K562 (cell line): ENCODE measurements around the gene CASKIN2. TPM values are rescaled to one million over a fixed set of nuclear protein-coding genes. Genes with fewer than 3 reads are reported as not detected.

Source experiments
- BHLHE40 ChIP-seq: IDR thresholded peaks from 2 replicates; pipeline ENCODE4 v1.6.1; 2011; ENCODE audit warnings: low read length, improper control_type of control experiment
- CBFA2T2 ChIP-seq: fragments of 450-650 bp; conservative IDR thresholded peaks from 2 replicates; pipeline ENCODE4 v1.6.1; 2017; ENCODE audit warnings: mild to moderate bottlenecking
- CSDE1 ChIP-seq, 2 experiments: fragments of 450-650 bp; IDR thresholded peaks; 2 replicates each; pipeline ENCODE4 v1.6.1; 2016; ENCODE audit warnings: mild to moderate bottlenecking in 1 of 2
- ESRRA ChIP-seq: fragments of 450-650 bp; IDR thresholded peaks from 2 replicates; pipeline ENCODE4 v1.6.1; 2014; ENCODE audit warnings: low read depth, mild to moderate bottlenecking, moderate library complexity, borderline replicate concordance
- EZH2 ChIP-seq: IDR thresholded peaks from 2 replicates; pipeline ENCODE4 v1.6.1; 2012; ENCODE audit warnings: low read depth, mild to moderate bottlenecking, inconsistent platforms, low read length, borderline replicate concordance
- GATAD2B ChIP-seq: fragments of 450-650 bp; IDR thresholded peaks from 2 replicates; pipeline ENCODE4 v1.6.1; 2017; ENCODE audit warnings: mild to moderate bottlenecking, borderline replicate concordance
- HSF4 ChIP-seq: fragments of 250-450 bp; sonication (Bioruptor Pico); IDR thresholded peaks from 2 replicates; pipeline ENCODE4 v2.1.2; 2022; ENCODE audit warnings: mild to moderate bottlenecking, moderate library complexity, borderline replicate concordance
- KLF1 ChIP-seq: fragments of 450-650 bp; IDR thresholded peaks from 2 replicates; pipeline ENCODE4 v1.6.1; 2016; ENCODE audit warnings: missing genetic modification characterization, missing compliant biosample characterization
- NR2C1 ChIP-seq, 2 experiments: fragments of 450-650 bp; IDR thresholded peaks; 2 replicates each; pipeline ENCODE4 v1.6.1; 2017; ENCODE audit warnings: mild to moderate bottlenecking in 2 of 2, antibody characterized with exemption in 1 of 2, inconsistent platforms in 1 of 2, missing compliant biosample characterization in 1 of 2, missing genetic modification characterization in 1 of 2
- RUNX1 ChIP-seq: sonication (generic); IDR thresholded peaks from 2 replicates; pipeline ENCODE4 v1.6.1; 2016; ENCODE audit warnings: antibody characterized with exemption, low read depth
- SRF ChIP-seq, 2 experiments: fragments of 250-450, 450-650 bp in 1 of 2; sonication (Bioruptor Pico) in 1 of 2; sonication (generic) in 1 of 2; formaldehyde crosslinking; IDR thresholded peaks; 2 replicates each; pipeline versions ENCODE4 v1.5.0 to v1.5.1; 2020 to 2022; ENCODE audit warnings: mild to moderate bottlenecking in 1 of 2, missing genetic modification reagents in 1 of 2
- TBP ChIP-seq: optimal IDR thresholded peaks from 2 replicates; pipeline ENCODE3; 2011; ENCODE audit warnings: low read depth, low read length, improper control_type of control experiment
- TGIF2 ChIP-seq: sonication (generic); formaldehyde crosslinking; IDR thresholded peaks from 2 replicates; pipeline ENCODE4 v1.8.1; 2022; ENCODE audit warnings: mild to moderate bottlenecking, missing genetic modification reagents, moderate library complexity
- ZFX ChIP-seq: sonication (generic); formaldehyde crosslinking; IDR thresholded peaks from 2 replicates; pipeline ENCODE4 v1.8.0; 2022; ENCODE audit warnings: mild to moderate bottlenecking, missing genetic modification reagents, moderate library complexity
- ZNF124 ChIP-seq: sonication (generic); formaldehyde crosslinking; IDR thresholded peaks from 2 replicates; pipeline ENCODE4 v1.8.1; 2022; ENCODE audit warnings: missing genetic modification reagents
- ZNF696 ChIP-seq: fragments of 250-450 bp; sonication (Bioruptor Pico); conservative IDR thresholded peaks from 2 replicates; pipeline ENCODE4 v1.4.0; 2020; ENCODE audit warnings: mild to moderate bottlenecking, moderate library complexity
- ZNF699 ChIP-seq: fragments of 250-450 bp; sonication (Bioruptor Pico); IDR thresholded peaks from 2 replicates; pipeline ENCODE4 v1.8.0; 2021; ENCODE audit warnings: mild to moderate bottlenecking, moderate library complexity; ENCODE audit not compliant: insufficient replicate concordance
- ZNF766 ChIP-seq: fragments of 200-800 bp; sonication (Bioruptor generic); conservative IDR thresholded peaks from 2 replicates; pipeline ENCODE4 v1.6.1; 2016; ENCODE audit warnings: missing genetic modification characterization, missing compliant biosample characterization
- ZNF785 ChIP-seq: fragments of 250-450 bp; sonication (Bioruptor Pico); IDR thresholded peaks from 2 replicates; pipeline ENCODE4 v1.4.0; 2020; ENCODE audit warnings: mild to moderate bottlenecking
- polyA plus RNA-seq, 8 experiments: library from polyadenylated mRNA; depleted of rRNA in 4 of 8; stranded (reverse) in 5 of 8; unstranded in 3 of 8; fragments of >200 nt; fragmentation: Nextera tagmentation in 2 of 8; fragmentation: Illumina TruSeq in 1 of 8; extraction: Ambion mirVana in 2 of 8; extraction: Trizol in 1 of 8; gene quantifications; 2 replicates each; pipeline versions ENCODE4 v1.2.1 to v1.2.3, GENCODE V29; 2011 to 2014; ENCODE audit warnings: inconsistent platforms in 1 of 8, missing spikeins in 1 of 8
- total RNA-seq, 7 experiments: library from RNA; depleted of rRNA in 6 of 7; stranded (reverse); fragments of >200 nt in 6 of 7; fragmentation: Illumina TruSeq in 2 of 7; extraction: Trizol in 2 of 7; gene quantifications; 2 replicates each; pipeline versions ENCODE4 v1.2.1 to v1.2.3, GENCODE V29; 2011 to 2021; ENCODE audit warnings: low replicate concordance in 1 of 7
- TF ChIP-seq, protein P1 (sequence below): IDR thresholded peaks from 2 replicates; pipeline ENCODE4 v1.6.1; 2011; ENCODE audit warnings: borderline replicate concordance, low read depth, mild to moderate bottlenecking, moderate library complexity, low read length; ENCODE audit not compliant: insufficient read depth, poor library complexity, severe bottlenecking
- TF ChIP-seq, protein P2 (sequence below): sonication (generic); formaldehyde crosslinking; IDR thresholded peaks from 2 replicates; pipeline ENCODE4 v1.8.0; 2022; ENCODE audit warnings: mild to moderate bottlenecking, low read depth, missing genetic modification reagents
- TF ChIP-seq, protein P3 (sequence below): sonication (generic); formaldehyde crosslinking; IDR thresholded peaks from 2 replicates; pipeline ENCODE4 v1.8.0; 2023; ENCODE audit warnings: mild to moderate bottlenecking, missing genetic modification reagents
- TF ChIP-seq, protein P4 (sequence below): fragments of 250-450 bp; sonication (Bioruptor Pico); IDR thresholded peaks from 2 replicates; pipeline ENCODE4 v1.5.0; 2021

Gene CASKIN2
- total and polyA plus RNA-seq, 9 of the 15 experiments (the other 6 are each of a cell fraction or from before 2014, with no cell fraction given), result 0.01 to 12.2 (median 2.1) TPM

DNA sequence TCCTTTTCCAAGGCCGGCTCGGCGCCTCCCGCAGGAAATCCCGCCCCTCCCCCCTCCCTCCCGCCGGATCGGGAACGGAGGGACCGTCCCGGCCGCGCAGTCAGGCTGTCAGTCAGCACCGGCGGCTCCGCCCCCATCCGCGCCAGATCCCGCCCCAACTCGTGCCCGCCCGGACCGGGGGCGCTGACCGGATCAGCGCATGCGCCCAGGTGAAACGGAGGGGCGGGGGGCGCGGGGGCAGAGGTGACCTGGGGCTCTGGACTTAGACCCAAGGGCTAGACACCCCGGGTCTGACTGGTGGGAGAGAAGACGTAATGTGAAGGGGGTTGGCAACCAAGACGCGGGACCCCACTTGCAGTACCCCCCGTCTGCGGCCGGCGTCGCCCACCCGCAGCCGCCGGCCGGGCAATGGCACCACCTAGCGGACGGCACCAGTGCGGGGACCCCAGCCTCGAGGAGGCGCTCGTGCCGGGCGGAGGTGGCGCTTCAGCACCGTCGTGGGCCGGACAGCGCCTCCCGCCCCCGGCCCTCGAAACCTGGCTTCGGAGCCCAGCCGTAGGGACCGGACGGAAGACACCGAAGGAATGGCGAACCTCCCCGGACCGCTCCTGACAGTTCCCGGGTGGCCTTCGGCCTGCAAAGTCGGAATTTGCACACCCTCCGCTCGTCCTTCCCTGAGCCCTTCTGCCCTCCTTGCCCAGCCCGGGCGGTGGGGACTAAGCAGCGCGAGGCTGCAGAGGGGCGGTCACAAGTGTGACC is at the start of gene CASKIN2 (continued):
- TF ChIP-seq, protein P1, sequence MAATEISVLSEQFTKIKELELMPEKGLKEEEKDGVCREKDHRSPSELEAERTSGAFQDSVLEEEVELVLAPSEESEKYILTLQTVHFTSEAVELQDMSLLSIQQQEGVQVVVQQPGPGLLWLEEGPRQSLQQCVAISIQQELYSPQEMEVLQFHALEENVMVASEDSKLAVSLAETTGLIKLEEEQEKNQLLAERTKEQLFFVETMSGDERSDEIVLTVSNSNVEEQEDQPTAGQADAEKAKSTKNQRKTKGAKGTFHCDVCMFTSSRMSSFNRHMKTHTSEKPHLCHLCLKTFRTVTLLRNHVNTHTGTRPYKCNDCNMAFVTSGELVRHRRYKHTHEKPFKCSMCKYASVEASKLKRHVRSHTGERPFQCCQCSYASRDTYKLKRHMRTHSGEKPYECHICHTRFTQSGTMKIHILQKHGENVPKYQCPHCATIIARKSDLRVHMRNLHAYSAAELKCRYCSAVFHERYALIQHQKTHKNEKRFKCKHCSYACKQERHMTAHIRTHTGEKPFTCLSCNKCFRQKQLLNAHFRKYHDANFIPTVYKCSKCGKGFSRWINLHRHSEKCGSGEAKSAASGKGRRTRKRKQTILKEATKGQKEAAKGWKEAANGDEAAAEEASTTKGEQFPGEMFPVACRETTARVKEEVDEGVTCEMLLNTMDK, result peak; percentile 97
- TF ChIP-seq TGIF2 (peak; percentile 98), KLF1 (tag) (peak; percentile 63; the same call in 1 of the 2 replicates), TBP (peak; percentile 41), NR2C1 (IDR thresholded peaks at IDR 0.05) (no peak), NR2C1 (tag; IDR thresholded peaks at IDR 0.05) (peak; percentile 74), BHLHE40 (peak; percentile 81), ZNF699 (CRISPR knock-in tag) (no peak), HSF4 (CRISPR knock-in tag) (no peak), ZNF696 (CRISPR knock-in tag) (no peak), ZNF124 (CRISPR knock-in tag) (peak; percentile 89; the same call in 1 of the 2 replicates), ESRRA (peak; percentile 48), ZNF766 (CRISPR knock-in tag) (peak; percentile 78; the same call in 1 of the 2 replicates), SRF (CRISPR knock-in tag; IDR thresholded peaks at IDR 0.05) (peak in 1 of 2 experiments; percentile 52; a peak in 2 of 4 replicates), CSDE1 (IDR thresholded peaks at IDR 0.05) (no peak), EZH2 (no peak), RUNX1 (no peak), GATAD2B (peak; percentile 84; the same call in 1 of the 2 replicates), ZFX (CRISPR knock-in tag) (peak; percentile 74), CBFA2T2 (no peak), ZNF785 (no peak)
- TF ChIP-seq, protein P2, sequence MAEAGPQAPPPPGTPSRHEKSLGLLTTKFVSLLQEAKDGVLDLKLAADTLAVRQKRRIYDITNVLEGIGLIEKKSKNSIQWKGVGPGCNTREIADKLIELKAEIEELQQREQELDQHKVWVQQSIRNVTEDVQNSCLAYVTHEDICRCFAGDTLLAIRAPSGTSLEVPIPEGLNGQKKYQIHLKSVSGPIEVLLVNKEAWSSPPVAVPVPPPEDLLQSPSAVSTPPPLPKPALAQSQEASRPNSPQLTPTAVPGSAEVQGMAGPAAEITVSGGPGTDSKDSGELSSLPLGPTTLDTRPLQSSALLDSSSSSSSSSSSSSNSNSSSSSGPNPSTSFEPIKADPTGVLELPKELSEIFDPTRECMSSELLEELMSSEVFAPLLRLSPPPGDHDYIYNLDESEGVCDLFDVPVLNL (CRISPR knock-in tag), result peak; percentile 88
- TF ChIP-seq, protein P3, sequence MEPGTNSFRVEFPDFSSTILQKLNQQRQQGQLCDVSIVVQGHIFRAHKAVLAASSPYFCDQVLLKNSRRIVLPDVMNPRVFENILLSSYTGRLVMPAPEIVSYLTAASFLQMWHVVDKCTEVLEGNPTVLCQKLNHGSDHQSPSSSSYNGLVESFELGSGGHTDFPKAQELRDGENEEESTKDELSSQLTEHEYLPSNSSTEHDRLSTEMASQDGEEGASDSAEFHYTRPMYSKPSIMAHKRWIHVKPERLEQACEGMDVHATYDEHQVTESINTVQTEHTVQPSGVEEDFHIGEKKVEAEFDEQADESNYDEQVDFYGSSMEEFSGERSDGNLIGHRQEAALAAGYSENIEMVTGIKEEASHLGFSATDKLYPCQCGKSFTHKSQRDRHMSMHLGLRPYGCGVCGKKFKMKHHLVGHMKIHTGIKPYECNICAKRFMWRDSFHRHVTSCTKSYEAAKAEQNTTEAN (CRISPR knock-in tag), result peak; percentile 93; the same call in 1 of the 2 replicates
- TF ChIP-seq, protein P4, sequence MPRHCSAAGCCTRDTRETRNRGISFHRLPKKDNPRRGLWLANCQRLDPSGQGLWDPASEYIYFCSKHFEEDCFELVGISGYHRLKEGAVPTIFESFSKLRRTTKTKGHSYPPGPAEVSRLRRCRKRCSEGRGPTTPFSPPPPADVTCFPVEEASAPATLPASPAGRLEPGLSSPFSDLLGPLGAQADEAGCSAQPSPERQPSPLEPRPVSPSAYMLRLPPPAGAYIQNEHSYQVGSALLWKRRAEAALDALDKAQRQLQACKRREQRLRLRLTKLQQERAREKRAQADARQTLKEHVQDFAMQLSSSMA (CRISPR knock-in tag), result no peak
